8988T (cell line): ENCODE data around the gene POLR3E.
"Not testable (repeated sequence)": the region's sequence is repeated elsewhere in the genome, so short reads cannot be mapped to it uniquely, and the experiment has no call there.

Experiments
- DNase-seq: peaks from one replicate; pipeline ENCODE4 v3.0.0; 2011

The POLR3E gene

DNA sequence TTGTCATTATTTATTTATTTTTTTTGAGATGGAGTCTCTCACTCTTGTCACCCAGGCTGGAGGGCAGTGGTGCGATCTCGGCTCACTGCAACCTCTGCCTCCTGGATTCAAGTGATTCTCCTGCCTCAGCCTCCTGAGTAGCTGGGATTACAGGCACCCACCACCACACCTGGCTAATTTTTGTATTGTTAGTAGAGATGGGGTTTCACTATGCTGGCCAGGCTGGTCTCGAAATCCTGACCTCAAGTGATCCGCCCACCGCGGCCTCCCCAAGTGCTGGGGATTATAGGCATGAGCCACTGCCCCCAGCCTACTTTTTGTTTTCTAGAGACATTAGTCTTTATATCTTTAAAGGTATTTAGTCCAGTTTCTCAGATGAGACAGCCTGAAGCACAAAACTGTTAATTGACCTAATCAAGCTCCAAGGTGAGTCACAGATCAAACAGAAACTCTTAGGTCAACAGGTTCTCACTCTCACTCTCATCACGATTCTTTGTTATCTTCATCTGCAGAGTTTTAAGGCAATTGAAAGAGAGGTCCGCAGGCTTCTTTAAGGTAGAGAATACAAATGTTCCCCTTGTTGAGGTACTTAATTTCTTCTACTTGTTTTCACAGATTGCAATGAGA lies 71.1 kb downstream of the POLR3E start:
- not testable (repeated sequence) for DNase-seq

DNA sequence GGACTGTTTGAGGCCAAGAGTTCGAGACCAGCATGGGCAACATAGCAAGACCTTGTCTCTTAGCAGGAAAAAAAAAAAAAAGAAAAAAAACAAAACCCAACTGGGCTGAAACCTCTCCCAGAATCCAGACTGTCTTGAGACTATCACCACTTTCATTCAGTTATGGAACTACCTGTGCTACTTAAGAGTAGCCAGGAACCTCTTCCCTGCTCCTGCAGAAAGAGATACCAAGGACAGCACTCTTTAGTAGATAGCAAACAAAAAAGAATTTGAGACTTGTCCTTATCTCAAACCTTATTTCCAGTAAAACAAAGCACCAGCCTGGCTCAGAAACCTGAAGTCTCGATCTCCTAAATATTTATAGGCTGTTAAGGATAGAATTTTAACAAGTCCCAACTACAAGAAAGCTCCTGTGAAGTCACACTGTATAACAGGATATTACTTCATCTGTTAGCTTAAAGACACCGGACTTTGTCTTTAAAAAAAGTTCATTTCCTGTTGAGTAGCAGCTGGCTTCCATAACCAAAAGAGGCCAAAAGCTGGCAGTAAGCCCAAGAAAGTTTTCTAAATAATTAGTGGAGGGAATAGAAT lies 72.1 kb downstream of the POLR3E start:
- DNase-seq = no peak

DNA sequence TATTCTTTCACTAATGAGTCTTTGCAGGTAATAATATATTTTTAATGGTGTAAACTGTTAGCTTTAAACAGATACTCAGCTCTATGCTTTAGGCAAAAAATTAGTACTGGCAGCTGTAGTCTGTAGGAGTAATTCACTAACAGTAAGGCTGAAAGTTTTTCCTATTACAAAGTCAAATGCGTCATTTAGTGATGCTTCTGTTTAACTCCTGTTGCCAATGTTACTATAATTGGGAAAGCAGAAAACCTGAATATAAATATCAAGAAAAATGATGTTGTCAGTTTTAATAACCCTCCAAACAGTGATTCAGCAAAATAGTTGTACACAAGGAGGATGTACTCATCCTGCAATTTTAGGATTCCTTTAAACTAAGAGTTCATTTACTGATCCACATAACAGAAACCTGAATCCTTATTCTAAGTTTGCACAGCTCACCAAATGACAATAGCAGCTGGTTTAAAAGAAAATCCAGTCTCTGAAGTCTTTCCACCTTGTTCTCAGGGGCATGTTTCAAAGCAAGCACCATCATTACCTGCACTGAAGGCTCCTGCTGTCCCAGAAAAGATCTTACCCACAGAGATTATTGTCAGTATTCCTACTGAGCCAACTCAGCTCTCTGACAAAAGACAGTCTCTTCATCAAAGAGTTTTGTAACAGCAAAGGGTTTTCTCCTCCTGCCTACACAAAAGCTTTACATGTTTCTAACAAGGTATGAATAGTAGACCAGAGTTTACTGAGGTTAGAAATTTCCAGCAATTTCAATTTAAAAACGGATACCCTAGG lies 73.0 kb downstream of the POLR3E start:
- no peak for DNase-seq

DNA sequence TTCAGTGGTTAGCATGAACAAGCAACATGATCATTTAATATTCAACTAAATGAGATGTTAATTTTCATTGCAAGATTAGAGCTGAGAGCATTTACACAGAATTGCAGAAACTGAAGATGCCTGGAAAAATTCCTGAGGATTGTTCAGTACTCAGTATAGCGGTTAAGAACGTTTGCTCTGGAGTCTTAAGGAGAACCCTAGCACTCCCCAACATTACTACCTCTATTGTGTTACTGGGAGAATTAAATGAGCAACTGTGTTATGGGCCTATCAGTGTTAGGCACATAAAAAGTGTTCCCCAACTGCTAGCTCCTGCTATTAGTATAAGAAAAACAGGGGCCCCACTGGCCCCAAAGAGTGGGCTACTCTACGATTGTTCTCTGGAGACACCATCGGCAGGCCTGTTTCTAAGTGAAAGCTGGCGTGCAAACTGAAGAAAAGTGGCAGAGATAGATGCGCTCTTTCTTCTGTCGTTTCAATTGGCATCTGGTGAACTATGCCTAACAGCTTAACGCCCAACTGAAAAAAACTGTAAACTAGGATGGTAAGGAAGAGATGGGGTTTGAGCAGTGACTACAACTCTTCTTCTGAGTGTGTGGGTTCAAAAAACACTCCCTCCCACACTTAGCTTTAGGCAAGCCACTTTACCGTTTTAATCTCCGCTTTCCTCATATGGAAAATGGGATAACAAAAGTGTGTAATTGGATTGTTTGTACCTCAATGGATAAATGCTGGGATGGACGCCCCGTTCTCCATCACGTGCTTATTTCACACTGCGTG lies 75.9 kb downstream of the POLR3E start:
- no peak for DNase-seq

DNA sequence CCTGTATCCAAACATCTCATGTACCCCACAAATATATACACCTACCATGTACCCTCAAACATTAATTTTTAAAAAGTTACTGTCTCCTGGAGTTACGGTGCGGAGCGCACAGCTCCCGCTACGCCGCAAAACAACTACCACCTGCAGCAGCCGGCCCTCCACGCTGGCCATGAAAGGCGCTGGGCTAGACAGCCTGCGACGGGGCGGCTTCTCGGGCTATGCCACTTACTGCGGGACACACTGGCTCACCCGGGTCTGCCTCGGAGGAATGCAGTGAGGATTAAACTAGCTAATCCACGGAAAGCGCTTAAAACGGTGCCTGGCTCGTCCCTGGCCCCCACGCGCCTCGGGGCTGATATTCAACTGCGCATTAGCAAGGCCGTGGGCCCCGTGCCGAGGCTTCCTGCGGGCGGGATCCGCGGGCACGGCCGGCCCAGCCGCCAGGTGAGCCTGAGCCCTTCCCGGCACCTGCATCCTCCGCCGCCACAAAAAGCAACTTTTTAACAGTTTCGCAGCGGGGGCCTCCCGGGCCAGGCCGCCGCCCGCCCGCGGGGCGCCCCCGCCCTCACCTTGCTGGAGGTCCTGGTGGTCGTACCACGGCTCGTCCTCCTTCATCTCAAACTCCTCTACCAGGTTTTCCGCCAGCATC lies 76.6 kb downstream of the POLR3E start:
- DNase-seq = no peak

DNA sequence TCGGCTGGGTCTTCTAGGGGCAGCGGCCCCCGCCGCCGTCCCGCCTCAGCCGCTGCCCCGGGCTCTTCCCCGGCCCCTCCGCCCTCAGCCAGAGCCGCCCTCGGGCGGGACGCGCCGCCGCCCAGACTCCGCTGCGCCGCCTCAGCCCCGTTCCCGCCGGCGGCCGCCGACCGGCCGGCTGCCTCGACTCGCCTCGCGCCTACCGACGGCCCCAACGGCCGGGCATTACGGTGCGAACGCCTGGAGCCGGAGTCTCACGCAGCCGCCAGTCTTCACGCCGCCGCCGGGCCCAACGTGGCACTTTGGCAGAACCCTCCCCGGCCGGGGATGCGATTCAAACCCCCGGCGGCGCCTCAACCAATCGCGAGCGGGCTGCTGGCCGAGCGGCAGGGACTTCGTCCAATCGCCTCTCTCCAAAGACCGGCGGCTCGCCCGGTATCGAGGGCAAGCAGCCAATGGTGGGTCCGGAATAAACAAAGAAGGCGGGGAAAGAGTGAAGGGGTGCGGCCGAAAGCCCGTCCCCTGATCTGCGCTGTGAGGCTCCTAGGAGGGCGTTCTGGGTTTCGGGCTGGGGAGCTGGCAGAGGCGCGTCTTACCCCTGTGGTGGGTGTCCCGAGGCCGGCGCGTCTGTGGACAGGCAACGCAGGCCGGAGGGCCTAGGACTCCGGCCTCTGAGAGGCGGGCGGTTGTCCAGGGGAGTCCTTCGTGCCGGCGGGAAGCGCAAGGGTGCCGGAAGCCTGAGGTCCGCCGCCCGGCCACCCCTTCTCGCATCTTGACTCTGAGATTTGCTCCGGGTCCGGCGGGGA lies 77.3 kb downstream of the POLR3E start, which contains the start of gene CDR2:
Gene CDR2, minus strand, starts transcription at position 309 of the 806 bp plus-strand sequence. CDS start 310 bp downstream, outside the sequence.
- DNase-seq = peak; percentile 63

DNA sequence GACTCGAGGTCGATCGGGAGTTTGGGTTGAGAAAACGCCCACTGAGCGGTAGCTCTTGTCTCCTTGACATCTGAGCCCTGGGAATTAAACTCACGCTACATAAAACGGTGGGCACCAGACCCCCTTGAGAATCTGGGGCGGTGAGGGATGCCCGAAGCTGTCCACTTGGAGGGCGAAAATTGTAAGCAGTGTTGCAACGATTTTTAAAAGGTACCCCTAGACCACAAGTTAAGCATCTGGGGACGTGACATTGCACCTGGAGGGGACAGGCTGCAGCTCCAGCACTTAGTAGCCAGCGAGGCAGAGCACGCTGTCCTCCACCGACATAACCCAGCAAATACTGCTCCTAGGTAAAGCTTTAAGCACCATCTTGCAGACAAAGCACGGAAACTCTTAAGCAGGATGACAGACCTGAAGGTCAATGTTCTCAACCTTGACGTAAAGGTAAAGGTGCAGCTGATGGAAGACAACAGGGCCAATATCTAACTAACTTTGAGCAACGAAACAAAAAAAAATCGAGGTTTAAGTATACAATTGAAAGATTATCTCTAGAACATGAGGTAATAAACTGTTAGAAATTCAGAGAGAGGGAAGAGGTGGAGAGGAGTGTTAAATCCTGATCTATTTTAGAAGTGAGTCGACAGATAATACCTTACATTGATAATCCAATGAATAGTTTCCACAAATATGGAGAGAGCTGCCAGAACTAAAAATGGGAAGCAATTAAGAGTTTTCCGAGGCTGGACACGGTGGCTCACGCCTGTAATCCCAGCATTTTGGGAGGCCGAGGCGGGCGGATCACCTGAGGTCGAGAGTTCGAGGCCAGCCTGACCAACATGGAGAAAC lies 78.1 kb downstream of the POLR3E start:
- DNase-seq = no peak

DNA sequence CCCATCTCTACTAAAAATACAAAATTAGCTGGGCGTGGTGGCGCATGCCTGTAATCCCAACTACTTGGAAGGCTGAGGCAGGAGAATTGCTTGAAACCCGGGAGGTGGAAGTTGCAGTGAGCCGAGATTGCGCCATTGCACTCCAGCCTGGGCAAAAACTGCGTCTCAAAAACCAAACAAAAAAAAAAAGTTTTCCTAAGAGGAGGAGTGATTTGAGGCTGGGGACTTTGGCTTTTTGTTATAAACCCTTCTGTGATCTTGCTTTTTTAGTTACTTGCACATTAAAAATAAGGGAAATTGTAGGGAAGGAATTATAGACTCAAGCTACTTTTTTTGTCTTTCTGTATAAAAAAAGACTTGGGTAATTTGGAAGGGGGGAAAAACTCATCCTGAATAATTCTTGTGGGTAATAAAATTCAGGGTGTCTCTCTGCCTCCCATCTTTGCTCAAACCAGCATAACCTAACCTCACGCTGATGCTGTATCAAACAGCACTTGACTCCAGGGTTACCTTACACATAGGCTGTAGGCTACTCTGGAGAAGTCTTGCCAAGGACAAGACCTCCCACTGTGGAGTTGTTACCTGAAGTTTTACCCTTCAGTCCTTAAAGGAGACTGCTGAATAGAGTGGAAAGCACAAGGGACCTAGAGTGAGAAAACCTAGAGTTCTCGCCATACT lies 78.9 kb downstream of the POLR3E start:
- DNase-seq = no peak

DNA sequence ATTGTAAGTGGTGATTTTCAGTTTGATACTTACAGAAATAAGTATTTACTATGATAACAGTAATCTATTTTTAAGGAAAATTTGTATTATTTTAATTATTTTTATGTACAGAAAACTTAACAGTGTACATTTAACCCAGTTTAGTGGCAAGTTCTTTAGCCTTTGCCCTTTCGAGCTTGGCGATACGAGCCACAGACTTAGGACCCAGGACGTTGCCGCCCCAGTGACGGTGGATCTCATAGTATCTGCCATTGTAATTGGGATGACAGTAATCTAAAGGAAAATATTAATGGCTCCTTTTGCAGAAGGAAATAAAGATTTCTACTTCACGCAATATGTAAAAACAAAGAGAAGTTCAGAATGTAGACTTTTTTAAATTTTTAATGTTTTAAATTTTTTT lies 82.4 kb downstream of the POLR3E start:
- DNase-seq = no peak

DNA sequence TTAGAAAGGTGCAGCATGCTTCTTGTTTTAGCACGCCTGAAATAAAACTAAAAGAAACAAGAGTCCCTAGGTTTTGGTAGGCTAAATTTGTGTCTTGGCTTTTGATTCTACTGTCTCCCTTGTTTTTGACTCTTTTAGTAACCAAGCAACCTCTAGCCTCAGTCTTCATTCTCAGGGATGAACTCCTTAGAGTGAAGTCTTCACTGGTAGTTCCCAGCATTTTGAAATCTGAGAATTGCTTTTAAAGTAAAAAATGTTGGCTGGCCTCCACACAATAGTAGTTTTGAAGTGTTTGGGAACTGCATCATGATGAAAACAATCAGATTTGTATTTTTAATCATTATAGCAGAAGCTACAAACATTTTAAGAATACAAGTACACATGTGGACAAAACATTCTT lies 83.3 kb downstream of the POLR3E start:
- no peak for DNase-seq

DNA sequence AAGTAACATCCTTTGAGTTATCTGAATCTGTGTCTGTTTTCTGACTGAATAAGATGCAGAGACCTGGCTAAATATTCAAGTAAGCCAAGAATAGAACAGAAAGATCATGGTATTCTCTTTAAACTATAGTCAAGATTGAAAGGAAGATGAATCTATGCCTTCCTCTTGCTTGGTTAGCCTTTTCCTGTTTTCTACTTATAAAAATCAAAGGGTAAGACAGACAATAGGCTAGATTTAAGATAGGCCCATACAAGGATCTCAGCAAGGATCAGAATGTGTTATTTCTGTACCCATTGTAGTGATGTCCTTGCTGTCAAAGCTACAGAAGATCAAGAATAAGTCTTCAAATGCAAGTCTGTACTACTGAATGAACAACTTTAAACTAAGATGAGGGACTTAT lies 84.2 kb downstream of the POLR3E start:
- no peak for DNase-seq

DNA sequence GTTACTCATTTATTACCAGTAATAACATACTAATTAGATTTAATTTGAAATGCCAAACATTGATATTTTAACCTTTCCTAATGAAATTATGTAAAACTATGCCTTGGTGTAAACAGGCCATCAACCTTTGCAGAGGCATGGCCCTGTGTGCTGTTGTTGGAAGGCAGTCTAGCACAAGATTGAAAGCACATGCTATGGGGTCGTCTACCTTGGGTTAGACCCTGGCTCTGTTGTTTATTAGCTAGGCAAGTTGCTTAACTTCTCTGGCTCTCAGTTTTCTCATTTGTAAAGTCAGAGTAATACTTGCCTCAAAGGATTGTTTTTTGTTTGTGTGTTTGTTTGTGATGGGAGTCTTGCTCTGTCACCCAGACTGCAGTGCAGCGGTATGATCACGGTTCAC lies 86.6 kb downstream of the POLR3E start:
- no peak for DNase-seq
